NCI-H510A (cell line): ENCODE data around the gene PARD3.

Experiments
- DNase-seq: peaks from one replicate; lab custom pipeline; 2025; lab: John Stamatoyannopoulos, UW

Gene PARD3

GRCh38 chr10:34207343-34207742 lies 607.8 kb downstream of the PARD3 start:
- no peak for DNase-seq

- DNase-seq: no peak
Measured at GRCh38 chr10:34206935-34207268, 608.2 kb downstream of the PARD3 start.

GRCh38 chr10:34206078-34206934 lies 608.8 kb downstream of the PARD3 start:
- DNase-seq: no peak

- DNase-seq: no peak
Measured at GRCh38 chr10:34205452-34205851, 609.6 kb downstream of the PARD3 start.

GRCh38 chr10:34203966-34204630 lies 611.0 kb downstream of the PARD3 start:
- no peak for DNase-seq

GRCh38 chr10:34200355-34200901 lies 614.7 kb downstream of the PARD3 start:
- DNase-seq: no peak

GRCh38 chr10:34198953-34199352 lies 616.1 kb downstream of the PARD3 start:
- DNase-seq: no peak

- no peak for DNase-seq
Measured at GRCh38 chr10:34196058-34196433, 619.0 kb downstream of the PARD3 start.

GRCh38 chr10:34195364-34196057 lies 619.6 kb downstream of the PARD3 start:
- no peak for DNase-seq

- no peak for DNase-seq
Measured at GRCh38 chr10:34193931-34194626, 621.0 kb downstream of the PARD3 start.

GRCh38 chr10:34192646-34193045 lies 622.5 kb downstream of the PARD3 start:
- DNase-seq: no peak

GRCh38 chr10:34191406-34191805 lies 623.7 kb downstream of the PARD3 start:
- DNase-seq: no peak

- DNase-seq: no peak
Measured at GRCh38 chr10:34190580-34190979, 624.5 kb downstream of the PARD3 start.

- DNase-seq: no peak
Measured at GRCh38 chr10:34189830-34190229, 625.3 kb downstream of the PARD3 start.

- no peak for DNase-seq
Measured at GRCh38 chr10:34188221-34188620, 626.9 kb downstream of the PARD3 start.

GRCh38 chr10:34187201-34187600 lies 627.9 kb downstream of the PARD3 start:
- DNase-seq: no peak

GRCh38 chr10:34186745-34187144 lies 628.4 kb downstream of the PARD3 start:
- DNase-seq: no peak

- no peak for DNase-seq
Measured at GRCh38 chr10:34185998-34186397, 629.1 kb downstream of the PARD3 start.

- no peak for DNase-seq
Measured at GRCh38 chr10:34184939-34185386, 630.1 kb downstream of the PARD3 start.

GRCh38 chr10:34184397-34184796 lies 630.7 kb downstream of the PARD3 start:
- DNase-seq: no peak

- DNase-seq: no peak
Measured at GRCh38 chr10:34183016-34183796, 631.9 kb downstream of the PARD3 start.
